Neural cell (in vitro differentiated cells): Measurements from ENCODE around the gene MAGI1. TPM values are rescaled to one million over a fixed set of nuclear protein-coding genes. Genes with fewer than 3 reads are reported as not detected.

ENCODE experiments used
- H2AFZ ChIP-seq: fragments of 200-600, 300-800 bp; sonication (generic), shearing (Covaris generic); 2 replicates; pipeline ENCODE4 v1.6.0; 2014; ENCODE audit warnings: low read depth, mild to moderate bottlenecking, antibody characterized with exemption, low read length, moderate library complexity
- H3F3A ChIP-seq: fragments of 200-600 bp; shearing (Covaris generic); 2 replicates; pipeline ENCODE4 v1.6.1; 2016; ENCODE audit warnings: mild to moderate bottlenecking, moderate library complexity, mixed read lengths, antibody characterized with exemption, low read length; ENCODE audit not compliant: insufficient read depth, poor library complexity, severe bottlenecking
- H3K27ac ChIP-seq: fragments of 200-600, 300-800 bp; sonication (generic), shearing (Covaris generic); 2 replicates; pipeline ENCODE4 v1.5.1; 2014; ENCODE audit warnings: mild to moderate bottlenecking, low read length, moderate library complexity
- H3K27me3 ChIP-seq: fragments of 300-800, 200-600 bp; sonication (generic), shearing (Covaris generic); 2 replicates; pipeline ENCODE4 v1.6.0; 2014; ENCODE audit warnings: mild to moderate bottlenecking, low read depth, low read length, moderate library complexity; ENCODE audit not compliant: insufficient read depth
- H3K36me3 ChIP-seq: fragments of 300-800, 200-600 bp; sonication (generic), shearing (Covaris generic); 2 replicates; pipeline ENCODE4 v1.5.1; 2014; ENCODE audit warnings: mild to moderate bottlenecking, antibody characterized with exemption, low read length, moderate library complexity; ENCODE audit not compliant: insufficient read depth
- H3K4me2 ChIP-seq: fragments of 300-800, 200-600 bp; sonication (generic), shearing (Covaris generic); 2 replicates; pipeline ENCODE4 v1.6.0; 2014; ENCODE audit warnings: mild to moderate bottlenecking, low read length
- H3K4me3 ChIP-seq: fragments of 300-800, 200-600 bp; sonication (generic), shearing (Covaris generic); 2 replicates; pipeline ENCODE4 v1.5.1; 2014; ENCODE audit warnings: mild to moderate bottlenecking, low read length, moderate library complexity
- H3K79me2 ChIP-seq: fragments of 200-600 bp; shearing (Covaris generic); replicated peaks from 2 replicates; pipeline ENCODE4 v1.6.0; 2014; ENCODE audit warnings: mild to moderate bottlenecking, low read length, moderate library complexity; ENCODE audit not compliant: insufficient read depth
- H3K9ac ChIP-seq: fragments of 300-800, 200-600 bp; sonication (generic), shearing (Covaris generic); 2 replicates; pipeline ENCODE4 v1.6.1; 2016; ENCODE audit warnings: mild to moderate bottlenecking, low read length, mixed read lengths
- H3K9me2 ChIP-seq: fragments of 200-600 bp; shearing (Covaris generic); 2 replicates; pipeline ENCODE4 v1.6.1; 2016; ENCODE audit warnings: mild to moderate bottlenecking, low read length, mixed read lengths; ENCODE audit not compliant: insufficient read depth
- H3K9me3 ChIP-seq: fragments of 200-600, 300-800 bp; sonication (generic), shearing (Covaris generic); 2 replicates; pipeline ENCODE4 v1.6.1; 2016; ENCODE audit warnings: mild to moderate bottlenecking, mixed run types, low read length, moderate library complexity, mixed read lengths
- H4K20me1 ChIP-seq: fragments of 200-600 bp; shearing (Covaris generic); 2 replicates; pipeline ENCODE4 v1.6.1; 2016; ENCODE audit warnings: mild to moderate bottlenecking, mixed run types; ENCODE audit not compliant: insufficient read depth
- CTCF ChIP-seq: fragments of 450-650 bp; IDR thresholded peaks from 2 replicates; pipeline ENCODE4 v1.5.1; 2014; ENCODE audit warnings: antibody characterized with exemption, mild to moderate bottlenecking, moderate library complexity; ENCODE audit not compliant: poor library complexity, severe bottlenecking
- EP300 ChIP-seq: fragments of 450-650 bp; conservative IDR thresholded peaks from 2 replicates; pipeline ENCODE4 v1.6.1; 2014; ENCODE audit warnings: antibody characterized with exemption, mild to moderate bottlenecking, moderate library complexity; ENCODE audit not compliant: poor library complexity, severe bottlenecking
- EZH2 ChIP-seq: fragments of 200-600, 300-800 bp; shearing (Covaris generic), sonication (generic); IDR thresholded peaks from 2 replicates; pipeline ENCODE4 v1.6.1; 2014; ENCODE audit warnings: antibody characterized with exemption, low read length, borderline replicate concordance, mild to moderate bottlenecking; ENCODE audit not compliant: insufficient read depth, poor library complexity, severe bottlenecking
- MXI1 ChIP-seq: fragments of 450-650 bp; conservative IDR thresholded peaks from 2 replicates; pipeline ENCODE4 v1.6.1; 2014; ENCODE audit warnings: antibody characterized with exemption, mild to moderate bottlenecking; ENCODE audit not compliant: poor library complexity, severe bottlenecking
- POLR2AphosphoS5 ChIP-seq: IDR thresholded peaks from 2 replicates; pipeline ENCODE4 v1.6.1; 2012
- RAD21 ChIP-seq: fragments of 450-650 bp; conservative IDR thresholded peaks from 2 replicates; pipeline ENCODE4 v1.6.1; 2014; ENCODE audit warnings: antibody characterized with exemption, mild to moderate bottlenecking, moderate library complexity
- REST ChIP-seq: IDR thresholded peaks from 2 replicates; pipeline ENCODE4 v1.6.1; 2012; ENCODE audit warnings: borderline replicate concordance
- SMC3 ChIP-seq: fragments of 450-650 bp; conservative IDR thresholded peaks from 2 replicates; pipeline ENCODE4 v1.6.1; 2014; ENCODE audit warnings: antibody characterized with exemption, mild to moderate bottlenecking, moderate library complexity; ENCODE audit not compliant: poor library complexity
- TAF1 ChIP-seq: IDR thresholded peaks from 2 replicates; pipeline ENCODE4 v1.6.1; 2012; ENCODE audit warnings: low read depth
- polyA plus RNA-seq: library from polyadenylated mRNA; depleted of rRNA; stranded (reverse); fragments of >200 nt; gene quantifications from 2 replicates; pipeline ENCODE4 v1.2.3, GENCODE V29; 2014

The MAGI1 gene
- polyA plus RNA-seq, 1 donor from 2014 or later, result 44.7 TPM

GRCh38 chr3:65945480-65945879, 93.2 kb downstream of the MAGI1 start:
- H3K9me2 ChIP-seq, result no peaks in the 10 kb centered on the region
- H4K20me1 ChIP-seq, result no peaks in the 10 kb centered on the region
- no peaks in the 10 kb centered on the region for H3K9me3 ChIP-seq
- TF ChIP-seq EP300, result no peak
- TF ChIP-seq EZH2, result no peak
- no peak for TF ChIP-seq POLR2AphosphoS5
- no peak for TF ChIP-seq MXI1
- no peak for TF ChIP-seq REST
- TF ChIP-seq TAF1, result no peak
- TF ChIP-seq CTCF, result no peak
- TF ChIP-seq RAD21, result no peak
- no peak for TF ChIP-seq SMC3
- H2AFZ ChIP-seq, result no peak overlapping the region
- H3K27ac ChIP-seq, result no peak overlapping the region
- H3K27me3 ChIP-seq, result no peaks in the 10 kb centered on the region
- no peak overlapping the region for H3K4me3 ChIP-seq
- H3K4me2 ChIP-seq, result no peak overlapping the region
- no peaks in the 10 kb centered on the region for H3F3A ChIP-seq
- H3K79me2 ChIP-seq, result no peaks in the 10 kb centered on the region
- H3K9ac ChIP-seq, result no peak overlapping the region
- no peaks in the 10 kb centered on the region for H3K36me3 ChIP-seq

- H3K27me3 ChIP-seq, result no peaks in the 10 kb centered on the region
- no peak overlapping the region for H3K4me3 ChIP-seq
- H3K9me3 ChIP-seq, result no peaks in the 10 kb centered on the region
- no peaks in the 10 kb centered on the region for H3K79me2 ChIP-seq
- no peaks in the 10 kb centered on the region for H3K9me2 ChIP-seq
- H3K9ac ChIP-seq, result no peak overlapping the region
- TF ChIP-seq EZH2 (no peak), SMC3 (no peak), EP300 (no peak), POLR2AphosphoS5 (no peak), CTCF (no peak), MXI1 (no peak), TAF1 (no peak), REST (no peak), RAD21 (no peak)
- no peak overlapping the region for H3K4me2 ChIP-seq
- no peak overlapping the region for H2AFZ ChIP-seq
- H3K36me3 ChIP-seq, result no peaks in the 10 kb centered on the region
- no peaks in the 10 kb centered on the region for H4K20me1 ChIP-seq
- no peak overlapping the region for H3K27ac ChIP-seq
- no peaks in the 10 kb centered on the region for H3F3A ChIP-seq
These were observed 94.5 kb downstream of the MAGI1 start for GRCh38 chr3:65944252-65944651.
